Lung (tissue), 12 donors: Measurements from ENCODE around the gene GNG7. TPM values are rescaled to one million over a fixed set of nuclear protein-coding genes. Genes with fewer than 3 reads are reported as not detected.

Source experiments
- ATAC-seq: fragments of 200-7000 bp; cut with Tn5 transposase; one replicate; pipeline ENCODE4 v1.9.1; 2020; ENCODE audit warnings: moderate number of reproducible peaks; ENCODE audit not compliant: insufficient read depth, low FRiP score
- DNase-seq, 3 donors: peaks; one replicate each; pipeline ENCODE4 v3.0.0-alpha.2; 2013 to 2017
- H3K27ac ChIP-seq, 2 donors: one replicate each; pipeline ENCODE4 v1.5.1; 2013; ENCODE audit warnings: mild to moderate bottlenecking in 2 of 2, moderate library complexity in 2 of 2, control low read depth in 1 of 2, inconsistent platforms in 1 of 2, low read depth in 1 of 2, low read length in 1 of 2
- H3K27me3 ChIP-seq, 3 donors: one replicate each; pipeline ENCODE4 v1.5.1; 2013; ENCODE audit warnings: low read length in 2 of 3; ENCODE audit not compliant: control insufficient read depth in 3 of 3, insufficient read depth in 3 of 3
- H3K36me3 ChIP-seq, 4 donors: one replicate each; pipeline ENCODE4 v1.5.1; 2013; ENCODE audit warnings: low read length in 4 of 4, mild to moderate bottlenecking in 1 of 4, moderate library complexity in 1 of 4; ENCODE audit not compliant: control insufficient read depth in 4 of 4, insufficient read depth in 4 of 4
- H3K4me1 ChIP-seq, 5 donors: one replicate each; pipeline ENCODE4 v1.5.1; 2013; ENCODE audit warnings: low read length in 5 of 5, mild to moderate bottlenecking in 2 of 5, moderate library complexity in 1 of 5; ENCODE audit not compliant: control insufficient read depth in 5 of 5, insufficient read depth in 5 of 5
- H3K4me3 ChIP-seq: one replicate; pipeline ENCODE4 v1.5.1; 2013; ENCODE audit warnings: mild to moderate bottlenecking, control low read depth, moderate library complexity
- H3K9ac ChIP-seq, 2 donors: one replicate each; pipeline ENCODE4 v1.5.1; 2013; ENCODE audit warnings: low read length in 2 of 2, control low read depth in 1 of 2; ENCODE audit not compliant: insufficient read depth in 1 of 2
- H3K9me3 ChIP-seq, 4 donors: one replicate each; pipeline ENCODE4 v1.5.1; 2013; ENCODE audit warnings: low read length in 3 of 4, mild to moderate bottlenecking in 1 of 4, moderate library complexity in 1 of 4; ENCODE audit not compliant: control insufficient read depth in 4 of 4, insufficient read depth in 3 of 4
- WGBS, 2 donors: extraction: QIAGEN DNeasy Blood & Tissue Kit; methylation state at CpG; one replicate each; pipeline ENCODE4 v1.1.7; 2013; 5-methylcytosine and 5-hydroxymethylcytosine counted together
- polyA plus RNA-seq, 2 donors: library from polyadenylated mRNA; stranded (reverse); fragments of 200-250 nt; gene quantifications; one replicate each; pipeline ENCODE4 v1.2.1, GENCODE V29; 2013
- total RNA-seq, 2 donors: library from RNA; depleted of rRNA in 1 of 2; stranded (reverse); fragments of >200 nt in 1 of 2; gene quantifications; one replicate each; pipeline ENCODE4 v1.2.1, GENCODE V29; 2014 to 2021
- TF ChIP-seq, protein P1 (sequence below): IDR thresholded peaks from 2 replicates; pipeline ENCODE4 v1.5.1; 2012; ENCODE audit warnings: mild to moderate bottlenecking; ENCODE audit errors: control extremely low read depth, extremely low read depth
- donor health status: control.
- donor health status: control.
- donor health status: Bipolar disorder and iron deficiency.
- donor health status: healthy.
- donor health status: DM: yes; HTN: yes; CAD: no.

GNG7 gene
- total and polyA plus RNA-seq, 4 donors = 1.6 to 4.5 (median 2.8) TPM

DNA sequence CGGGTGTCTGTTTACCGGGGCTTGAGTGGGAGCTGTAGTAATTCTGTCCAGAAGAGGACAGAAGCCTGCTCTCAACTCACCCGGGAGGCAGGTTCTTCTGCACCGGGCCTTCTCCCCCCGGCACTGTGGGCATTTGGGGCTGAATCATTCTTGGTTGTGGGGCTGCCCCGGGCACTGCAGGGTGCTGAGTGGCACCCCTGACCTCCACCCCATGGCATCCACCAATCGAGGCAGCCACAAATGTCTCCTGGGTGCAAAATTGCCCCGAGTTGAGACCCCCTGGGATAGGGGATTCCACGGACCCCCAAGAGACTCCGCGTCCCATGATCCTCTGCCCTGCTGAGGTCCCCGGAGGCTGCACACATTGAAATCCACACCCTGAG, 68.8 kb downstream of the GNG7 start:
- Histone ChIP-seq H3K4me1 (peaks cover 0 to 16% (median 0%) of the 10 kb centered on the region in 5 donors), H3K27me3 (peaks cover 0 to 6% (median 0%) of the 10 kb centered on the region in 3 donors), H3K9ac (no peak overlapping the region), H3K4me3 (no peak overlapping the region), H3K27ac (peak overlapping the region; percentile 94 to 98), H3K9me3 (peaks cover 0 to 13% (median 1%) of the 10 kb centered on the region in 4 donors), H3K36me3 (no peaks in the 10 kb centered on the region)
- ATAC-seq (no peak), DNase-seq (no peak)
- WGBS, 2 donors = 72 to 91% methylated on average over 12 of the region's 12 CpGs
- TF ChIP-seq, protein P1, sequence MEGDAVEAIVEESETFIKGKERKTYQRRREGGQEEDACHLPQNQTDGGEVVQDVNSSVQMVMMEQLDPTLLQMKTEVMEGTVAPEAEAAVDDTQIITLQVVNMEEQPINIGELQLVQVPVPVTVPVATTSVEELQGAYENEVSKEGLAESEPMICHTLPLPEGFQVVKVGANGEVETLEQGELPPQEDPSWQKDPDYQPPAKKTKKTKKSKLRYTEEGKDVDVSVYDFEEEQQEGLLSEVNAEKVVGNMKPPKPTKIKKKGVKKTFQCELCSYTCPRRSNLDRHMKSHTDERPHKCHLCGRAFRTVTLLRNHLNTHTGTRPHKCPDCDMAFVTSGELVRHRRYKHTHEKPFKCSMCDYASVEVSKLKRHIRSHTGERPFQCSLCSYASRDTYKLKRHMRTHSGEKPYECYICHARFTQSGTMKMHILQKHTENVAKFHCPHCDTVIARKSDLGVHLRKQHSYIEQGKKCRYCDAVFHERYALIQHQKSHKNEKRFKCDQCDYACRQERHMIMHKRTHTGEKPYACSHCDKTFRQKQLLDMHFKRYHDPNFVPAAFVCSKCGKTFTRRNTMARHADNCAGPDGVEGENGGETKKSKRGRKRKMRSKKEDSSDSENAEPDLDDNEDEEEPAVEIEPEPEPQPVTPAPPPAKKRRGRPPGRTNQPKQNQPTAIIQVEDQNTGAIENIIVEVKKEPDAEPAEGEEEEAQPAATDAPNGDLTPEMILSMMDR = no peak

DNA sequence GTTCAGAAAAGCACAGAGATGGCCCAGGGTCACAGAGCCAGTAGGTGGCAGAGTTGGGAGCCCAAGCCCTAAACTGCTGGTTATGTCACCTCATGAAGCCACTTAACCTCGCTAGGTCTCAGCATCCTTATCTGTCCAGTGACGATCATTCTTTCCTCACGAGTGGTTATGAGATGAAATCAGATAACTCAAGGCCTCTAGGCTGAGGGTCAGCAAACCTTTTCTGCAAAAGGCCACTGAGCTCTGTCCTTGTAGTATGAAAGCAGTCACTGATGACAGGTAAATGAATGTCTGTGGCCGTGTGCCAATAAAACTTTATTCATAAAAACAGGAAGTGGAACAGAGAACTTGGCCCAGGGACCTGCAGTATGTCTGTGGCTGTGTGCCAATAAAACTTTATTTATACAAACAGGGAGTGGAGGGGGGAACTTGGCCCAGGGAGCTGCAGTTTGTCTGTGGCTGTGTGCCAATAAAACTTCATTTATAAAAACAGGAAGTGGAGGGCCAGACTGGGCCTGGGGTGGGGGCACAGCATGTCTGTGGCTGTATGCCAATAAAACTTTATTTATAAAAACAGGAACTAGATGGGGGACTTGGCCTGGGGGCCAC, 71.2 kb downstream of the GNG7 start:
- H3K4me1 ChIP-seq = peaks cover 0 to 23% (median 4%) of the 10 kb centered on the region in 5 donors
- peak overlapping the region; percentile 10 for H3K27ac ChIP-seq
- DNase-seq (no peak), ATAC-seq (no peak)
- WGBS, 2 donors = 74 to 77% methylated on average over 4 of the region's 4 CpGs
- H3K9ac ChIP-seq = no peak overlapping the region
- TF ChIP-seq, protein P1 = no peak
- H3K9me3 ChIP-seq = peaks cover 0 to 13% (median 1%) of the 10 kb centered on the region in 4 donors
- H3K27me3 ChIP-seq = peaks cover 0 to 2% (median 0%) of the 10 kb centered on the region in 3 donors
- H3K4me3 ChIP-seq = no peak overlapping the region
- H3K36me3 ChIP-seq = no peaks in the 10 kb centered on the region

DNA sequence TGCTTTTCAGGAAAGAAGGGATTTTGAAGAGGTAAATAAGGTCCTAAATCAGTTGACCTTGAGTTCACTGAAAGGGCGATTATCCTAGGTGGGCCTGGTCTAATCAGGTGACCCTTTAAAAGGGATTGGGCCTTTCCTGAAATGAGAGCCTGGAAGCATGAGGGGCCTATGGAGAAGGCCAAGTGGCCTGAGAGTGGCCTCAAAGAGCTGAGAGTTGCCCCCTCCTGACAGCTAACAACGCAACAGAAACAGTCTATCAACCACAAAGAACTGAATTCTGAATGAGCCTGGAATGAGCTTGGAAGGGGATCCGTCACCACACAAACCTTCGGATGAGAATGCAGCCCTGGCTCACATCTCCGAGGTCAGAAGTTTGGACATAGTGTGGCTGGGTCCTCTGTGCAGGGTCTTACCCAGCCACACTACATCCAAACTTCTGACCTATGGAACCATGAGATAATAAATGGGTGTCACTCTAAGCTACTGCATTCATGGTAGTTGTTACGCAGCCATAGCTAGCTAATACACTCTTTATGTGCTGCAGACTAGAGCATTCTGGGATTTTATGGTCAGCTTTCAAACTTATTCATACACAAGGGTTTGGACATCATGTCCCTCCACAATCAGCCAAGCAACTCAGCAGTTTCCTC, 72.0 kb downstream of the GNG7 start:
- Histone ChIP-seq H3K27me3 (peaks cover 0 to 2% (median 0%) of the 10 kb centered on the region in 3 donors), H3K4me3 (no peak overlapping the region), H3K9me3 (peaks cover 0 to 13% (median 1%) of the 10 kb centered on the region in 4 donors), H3K4me1 (peaks cover 0 to 23% (median 4%) of the 10 kb centered on the region in 5 donors), H3K36me3 (no peaks in the 10 kb centered on the region), H3K9ac (no peak overlapping the region), H3K27ac (peak overlapping the region; percentile 10 to 79)
- 94 to 98% methylated on average over 6 of the region's 6 CpGs for WGBS, 2 donors
- TF ChIP-seq, protein P1 = no peak
- ATAC-seq = no peak
- no peak for DNase-seq
